SU-DHL-6 (cell line): ENCODE data around the gene FADS3.

Source experiments
- CTCF ChIP-seq: fragments of 200-600 bp; sonication (generic); IDR thresholded peaks from one replicate; pipeline ENCODE4 v1.5.1; 2017; ENCODE audit warnings: antibody characterized with exemption, mild to moderate bottlenecking, low read length, moderate library complexity; ENCODE audit not compliant: insufficient read depth, poor library complexity, severe bottlenecking
- EZH2phosphoT487 ChIP-seq: fragments of 200-600 bp; sonication (generic), shearing (Covaris generic); conservative IDR thresholded peaks from 2 replicates; pipeline ENCODE4 v1.6.1; 2018; ENCODE audit warnings: mild to moderate bottlenecking, antibody characterized with exemption, low read length, moderate library complexity, mixed read lengths

- TF ChIP-seq CTCF (peak; percentile 99), EZH2phosphoT487 (no peak)
These were observed 7.9 kb upstream of the FADS3 start for GRCh38 chr11:61899146-61899841.
